ENCODE measurements around the gene BACH1.
A peak's percentile ranks its signal among the peaks of the same experiment; 100 is the strongest.

Gene BACH1

DNA sequence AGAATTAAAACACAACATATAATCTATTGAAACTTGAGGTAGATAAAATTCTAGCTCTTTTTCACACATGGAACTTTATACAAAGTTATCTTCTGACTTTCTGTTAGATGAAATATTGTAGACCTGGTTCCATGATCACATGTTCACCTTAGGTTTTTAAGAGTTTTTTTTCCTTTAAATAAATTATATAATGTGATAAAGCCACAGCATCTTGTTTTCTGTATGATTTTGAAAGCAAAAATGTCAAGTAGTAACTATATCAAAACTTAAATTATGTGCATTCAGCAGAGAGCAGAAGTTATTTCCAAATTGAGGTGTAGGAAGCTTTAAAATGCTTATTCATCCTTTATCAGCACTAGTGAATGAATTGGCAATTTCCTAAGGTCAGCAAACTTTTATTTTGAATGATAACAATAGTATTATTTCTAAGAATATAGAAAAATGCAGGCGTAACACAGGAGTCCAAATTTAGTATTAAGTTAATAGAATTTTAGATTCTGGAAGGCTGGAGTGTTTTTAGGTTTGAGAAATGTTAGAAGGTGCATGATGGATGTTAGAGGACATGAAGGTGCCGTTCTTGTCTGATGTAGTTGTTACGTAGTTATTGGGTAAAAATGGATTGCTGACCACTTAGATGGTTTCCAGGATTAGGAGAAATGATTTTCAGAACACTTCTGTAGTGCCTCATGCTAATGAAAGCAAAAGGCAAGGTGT lies 17.5 kb downstream of the BACH1 start:
- DNase-seq = no peak

DNA sequence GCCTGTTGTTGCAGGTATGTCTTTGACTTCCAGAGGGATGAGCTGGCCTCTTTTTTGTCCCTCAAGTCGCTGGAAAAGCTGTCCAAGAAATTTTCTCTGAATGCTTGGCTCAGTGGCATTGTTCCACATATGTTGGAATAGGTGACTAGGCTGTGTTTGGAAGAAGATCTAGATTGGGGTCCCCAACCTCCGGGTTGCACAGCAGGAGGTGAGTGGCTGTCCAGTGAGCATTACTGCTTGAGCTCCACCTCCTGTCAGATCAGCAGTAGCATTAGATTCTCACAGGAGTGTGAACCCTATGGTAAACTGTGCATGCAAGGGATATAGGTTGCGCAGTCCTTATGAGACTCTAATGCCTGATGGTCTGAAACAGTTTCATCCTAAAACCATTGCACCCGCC lies 18.1 kb downstream of the BACH1 start:
- no peak for DNase-seq

DNA sequence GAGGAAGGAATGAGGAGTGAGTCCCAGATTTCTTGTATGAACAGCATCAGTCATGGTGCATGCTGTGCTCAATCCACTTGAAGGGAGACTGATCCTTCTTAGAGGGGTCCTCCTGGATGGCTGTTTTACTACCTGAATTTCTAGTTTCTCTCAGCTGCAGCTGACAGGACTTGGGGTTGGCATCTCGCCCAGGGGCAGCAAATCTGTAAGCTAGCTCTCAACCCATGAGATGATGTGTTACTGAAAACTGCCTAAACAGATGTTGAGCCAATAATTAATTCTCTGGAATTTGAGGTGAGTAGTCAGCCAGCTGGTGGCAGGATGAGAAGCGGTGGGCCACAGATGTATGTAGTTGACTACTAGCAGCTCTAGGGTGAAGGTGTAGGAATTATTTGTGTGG lies 19.6 kb downstream of the BACH1 start:
- DNase-seq = no peak

DNA sequence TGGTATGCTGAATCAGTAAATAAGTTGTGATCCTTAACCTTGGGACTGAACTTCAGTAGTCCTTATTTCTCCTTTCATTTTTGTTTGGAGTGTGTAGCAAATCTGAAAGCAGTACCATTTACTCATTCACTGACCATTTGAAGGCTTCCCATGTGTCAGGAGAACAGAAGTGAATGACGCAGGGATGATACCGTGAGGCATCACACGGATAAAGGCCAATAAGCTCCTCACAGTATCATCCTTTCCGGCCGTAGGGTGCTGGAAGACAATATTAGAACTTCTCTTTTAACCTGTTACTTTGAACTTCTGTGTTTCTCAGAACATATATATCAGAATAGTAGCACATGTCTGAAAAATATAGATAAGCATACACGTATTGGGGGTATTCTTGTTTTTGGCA lies 21.3 kb downstream of the BACH1 start:
- no peak for DNase-seq

DNA sequence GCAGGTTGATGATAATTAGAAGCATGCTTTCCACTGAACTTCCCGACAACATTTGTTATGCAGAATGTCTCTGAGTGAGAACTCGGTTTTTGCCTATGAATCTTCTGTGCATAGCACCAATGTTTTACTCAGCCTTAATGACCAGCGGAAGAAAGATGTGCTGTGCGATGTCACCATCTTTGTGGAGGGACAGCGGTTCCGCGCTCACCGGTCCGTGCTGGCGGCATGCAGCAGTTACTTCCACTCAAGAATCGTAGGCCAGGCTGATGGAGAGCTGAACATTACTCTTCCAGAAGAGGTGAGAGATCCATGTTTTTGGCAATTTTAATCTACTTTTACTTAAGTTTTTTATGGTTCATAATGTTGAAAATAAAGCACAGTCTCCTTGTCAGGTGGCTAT lies 22.5 kb downstream of the BACH1 start:
- no peak for DNase-seq

DNA sequence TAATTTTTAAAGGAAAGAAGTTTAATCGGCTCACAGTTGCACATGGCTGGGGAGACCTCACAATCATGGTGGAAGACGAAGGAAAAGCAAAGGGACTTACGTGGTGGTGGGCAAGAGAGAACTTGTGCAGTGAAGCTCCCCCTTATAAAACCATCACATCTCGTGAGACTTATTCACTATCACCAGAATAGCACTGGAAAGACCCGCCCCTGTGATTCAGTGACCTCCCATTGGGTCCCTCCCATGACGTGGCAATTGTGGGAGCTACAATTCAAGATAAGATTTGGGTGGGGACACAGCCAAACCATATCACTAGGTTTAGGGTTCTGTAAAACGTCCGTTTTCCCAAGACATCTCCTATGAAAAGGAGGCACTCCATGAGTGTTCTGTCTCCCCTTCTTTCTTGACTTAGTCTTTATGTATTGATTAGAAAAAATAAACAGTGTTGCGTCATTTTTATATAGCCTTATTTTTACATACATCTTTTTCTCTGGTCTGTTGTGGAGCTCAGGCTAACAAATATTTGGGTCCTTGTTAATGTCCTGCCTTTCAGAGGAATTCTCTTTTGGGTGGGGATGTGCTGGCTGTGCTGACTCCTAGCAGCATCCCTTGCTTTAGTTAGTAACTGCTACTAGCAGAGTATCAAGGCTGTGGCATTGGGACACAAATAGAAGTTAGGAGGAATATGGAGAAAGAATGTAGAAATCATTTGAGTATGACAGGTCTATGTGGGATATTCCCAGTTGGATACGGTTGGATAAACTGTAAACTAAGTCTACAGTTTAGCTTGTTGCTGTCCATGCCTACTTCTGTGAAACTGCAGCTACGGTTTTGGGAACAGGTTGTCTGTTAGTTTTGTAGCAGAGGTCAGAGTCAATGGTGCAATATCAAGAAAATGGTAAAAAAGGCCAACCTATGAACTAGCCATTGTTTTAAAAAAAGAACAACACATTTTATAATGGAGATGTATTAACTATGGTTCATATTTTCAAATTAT lies 23.5 kb downstream of the BACH1 start:
- DNase-seq = no peak

DNA sequence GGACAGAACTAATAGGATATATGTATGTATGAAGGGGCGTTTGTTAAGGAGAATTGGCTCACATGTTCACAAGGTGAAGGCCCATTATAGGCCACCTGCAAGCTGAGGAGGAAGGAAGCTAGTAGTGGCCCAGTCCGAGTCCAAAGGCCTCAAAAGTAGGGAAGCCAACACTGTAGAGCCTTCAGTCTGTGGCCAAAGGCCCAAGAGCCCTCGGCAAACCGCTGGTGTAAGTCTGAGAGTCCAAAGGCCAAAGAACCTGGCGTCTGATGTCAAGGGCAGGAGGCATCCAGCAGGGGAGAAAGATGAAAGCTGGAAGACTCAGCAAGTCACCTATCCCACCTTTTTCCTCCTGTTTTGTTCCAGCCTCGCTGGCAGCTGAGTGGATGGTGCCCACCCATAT lies 24.5 kb downstream of the BACH1 start:
- no peak for DNase-seq

DNA sequence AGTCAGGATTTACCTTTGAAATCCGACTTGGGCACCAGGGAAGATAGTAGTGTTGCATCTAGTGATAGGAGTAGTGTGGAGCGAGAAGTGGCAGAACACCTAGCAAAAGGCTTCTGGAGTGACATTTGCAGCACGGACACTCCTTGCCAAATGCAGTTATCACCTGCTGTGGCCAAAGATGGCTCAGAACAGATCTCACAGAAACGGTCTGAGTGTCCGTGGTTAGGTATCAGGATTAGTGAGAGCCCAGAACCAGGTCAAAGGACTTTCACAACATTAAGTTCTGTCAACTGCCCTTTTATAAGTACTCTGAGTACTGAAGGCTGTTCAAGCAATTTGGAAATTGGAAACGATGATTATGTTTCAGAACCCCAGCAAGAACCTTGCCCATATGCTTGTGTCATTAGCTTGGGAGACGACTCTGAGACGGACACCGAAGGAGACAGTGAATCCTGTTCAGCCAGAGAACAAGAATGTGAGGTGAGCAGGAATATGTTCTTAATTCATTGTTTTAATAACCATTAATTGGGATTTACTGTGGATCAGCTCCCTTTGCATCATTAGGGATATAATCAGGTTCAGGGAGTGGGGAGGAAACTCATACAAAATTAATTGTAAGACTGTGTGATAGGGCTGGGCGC lies 28.3 kb downstream of the BACH1 start:
- no peak for DNase-seq

DNA sequence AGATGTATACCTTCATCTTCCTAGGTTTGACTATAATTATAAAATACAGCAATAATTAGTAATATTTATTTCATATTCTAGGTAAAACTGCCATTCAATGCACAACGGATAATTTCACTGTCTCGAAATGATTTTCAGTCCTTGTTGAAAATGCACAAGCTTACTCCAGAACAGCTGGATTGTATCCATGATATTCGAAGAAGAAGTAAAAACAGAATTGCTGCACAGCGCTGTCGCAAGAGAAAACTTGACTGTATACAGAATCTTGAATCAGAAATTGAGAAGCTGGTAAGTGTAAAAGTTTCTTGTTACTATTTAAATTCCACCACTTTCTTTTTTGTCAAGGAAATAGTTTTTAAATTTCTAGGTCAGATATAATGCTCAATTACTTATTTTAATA lies 30.7 kb downstream of the BACH1 start:
- no peak for DNase-seq

DNA sequence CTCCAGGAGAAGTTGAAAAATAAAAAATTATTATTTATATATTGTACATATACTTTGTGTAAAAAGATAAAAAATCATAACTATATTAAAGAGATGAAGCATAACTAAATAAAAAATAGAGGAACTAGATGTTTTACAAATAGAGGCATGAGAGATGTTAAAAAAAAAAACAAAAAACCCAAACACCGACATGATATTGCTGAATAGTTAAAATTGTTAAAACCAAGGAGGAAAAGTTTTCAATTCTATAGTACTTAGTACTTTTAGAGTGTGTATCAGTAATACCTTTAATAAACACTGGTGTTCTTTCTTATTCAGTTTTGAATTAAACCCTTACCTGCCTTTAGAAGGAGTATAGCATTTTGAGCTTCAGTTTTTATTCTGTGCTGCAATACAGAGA lies 32.1 kb downstream of the BACH1 start:
- no peak for DNase-seq

DNA sequence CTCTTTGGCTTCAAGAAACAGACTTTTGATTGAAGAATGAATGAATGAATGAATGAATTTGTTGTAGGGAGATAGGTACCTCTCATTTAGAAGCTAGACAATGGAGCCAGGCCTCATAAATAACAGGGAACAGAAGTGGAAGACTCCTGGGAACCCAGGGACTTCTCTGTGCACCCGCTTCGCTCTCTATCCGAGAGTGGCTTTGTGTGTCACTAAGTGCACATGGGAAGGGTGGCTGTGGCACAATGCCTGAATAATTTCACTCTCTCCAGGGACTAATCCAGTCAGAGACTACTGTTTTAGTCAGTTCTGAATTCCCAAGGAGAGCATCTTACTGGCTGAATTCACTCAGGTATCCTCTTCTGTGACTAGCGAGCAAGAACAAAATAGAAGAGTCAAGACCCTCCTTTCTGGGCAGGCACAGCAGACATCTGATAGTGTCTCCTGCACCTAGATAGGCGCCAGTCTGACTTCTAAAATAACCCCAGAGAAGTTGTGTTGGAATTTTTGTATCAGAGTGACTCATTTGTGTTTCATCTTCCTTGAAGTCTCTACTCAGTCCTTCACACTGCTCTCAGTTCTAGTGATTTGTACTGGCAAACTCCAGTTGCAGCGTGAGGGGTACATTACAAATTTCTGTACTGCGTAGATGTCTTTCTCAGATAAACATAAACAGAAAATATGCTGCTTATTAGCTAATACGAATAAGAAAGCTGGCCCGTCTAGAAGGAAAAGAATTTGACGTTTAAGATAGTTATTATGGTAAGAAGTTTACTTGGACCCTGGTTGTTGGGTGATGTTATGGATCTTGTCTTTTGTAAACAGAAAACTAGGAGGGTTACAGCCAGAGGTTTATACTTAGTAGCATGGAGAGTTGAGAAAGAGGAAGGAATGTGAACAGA lies 34.0 kb downstream of the BACH1 start:
- DNase-seq = no peak

DNA sequence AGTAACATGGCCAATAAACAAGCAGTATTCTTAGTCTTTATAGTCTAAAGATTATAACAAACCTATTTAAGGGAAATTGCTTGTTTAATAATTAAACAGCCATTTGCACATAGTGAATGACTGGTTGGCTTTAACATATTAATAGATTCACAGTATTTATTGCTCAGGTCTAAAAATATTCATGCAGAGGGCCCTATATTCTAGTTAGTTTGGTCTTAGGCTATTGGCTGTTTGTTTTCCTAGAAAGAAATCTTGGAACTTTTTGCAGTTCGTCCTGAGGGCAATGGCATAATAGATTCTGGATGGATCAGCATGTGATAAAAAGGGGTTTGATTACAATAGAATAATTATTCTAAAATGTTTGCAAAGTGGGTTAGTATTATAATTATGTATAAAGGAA lies 34.7 kb downstream of the BACH1 start:
- DNase-seq = no peak

DNA sequence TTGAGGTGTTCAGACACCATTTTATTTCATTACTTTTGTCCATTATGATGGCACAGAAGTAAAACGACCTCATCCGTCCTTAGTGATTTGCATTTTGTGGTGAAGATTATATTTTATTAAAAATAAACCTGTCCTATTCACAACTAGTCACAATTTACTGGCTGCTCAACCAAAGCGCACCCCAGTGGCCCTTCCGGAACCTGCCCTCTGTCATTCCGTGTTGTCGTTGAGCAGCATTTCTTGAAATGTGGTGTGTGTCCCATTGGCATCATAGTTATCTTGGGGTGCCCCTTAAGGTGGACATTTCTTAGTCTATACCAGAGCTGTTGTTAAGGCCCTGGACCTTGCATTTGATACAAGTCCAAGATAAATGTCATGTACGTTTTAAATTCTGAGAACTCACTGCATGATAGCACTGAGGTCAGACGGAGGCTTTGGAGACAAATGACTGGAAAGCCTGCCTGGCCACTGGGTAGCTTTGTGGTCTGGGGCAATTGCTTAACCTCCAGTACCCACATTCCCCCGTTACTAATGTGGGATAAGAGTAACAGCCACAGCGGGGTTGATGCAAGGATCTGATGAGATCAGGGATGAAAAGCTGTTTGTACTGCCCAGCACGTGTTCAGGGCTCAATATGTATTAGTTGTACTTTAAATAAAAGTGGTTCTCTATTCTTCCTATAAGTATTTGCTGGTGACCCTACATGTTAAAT lies 36.2 kb downstream of the BACH1 start:
- no peak for DNase-seq

DNA sequence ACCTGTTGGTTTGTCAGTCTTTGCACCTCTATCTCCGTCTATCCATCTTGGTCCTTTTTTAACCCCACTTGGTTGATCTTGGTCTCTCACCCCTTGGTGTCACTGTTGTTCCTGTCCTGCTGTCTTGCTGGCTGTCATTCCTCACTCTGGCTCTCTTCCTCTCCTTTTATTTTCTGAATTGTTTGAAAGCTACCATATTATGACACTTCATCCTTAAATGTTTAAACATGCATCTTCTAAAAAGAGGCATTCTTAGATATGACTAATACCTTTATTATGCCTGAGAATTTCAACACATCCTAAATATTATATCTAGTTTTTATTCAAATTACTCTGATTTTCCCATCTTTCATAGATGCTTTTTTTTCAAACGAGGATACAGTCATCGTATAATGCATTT lies 37.0 kb downstream of the BACH1 start:
- DNase-seq = no peak

DNA sequence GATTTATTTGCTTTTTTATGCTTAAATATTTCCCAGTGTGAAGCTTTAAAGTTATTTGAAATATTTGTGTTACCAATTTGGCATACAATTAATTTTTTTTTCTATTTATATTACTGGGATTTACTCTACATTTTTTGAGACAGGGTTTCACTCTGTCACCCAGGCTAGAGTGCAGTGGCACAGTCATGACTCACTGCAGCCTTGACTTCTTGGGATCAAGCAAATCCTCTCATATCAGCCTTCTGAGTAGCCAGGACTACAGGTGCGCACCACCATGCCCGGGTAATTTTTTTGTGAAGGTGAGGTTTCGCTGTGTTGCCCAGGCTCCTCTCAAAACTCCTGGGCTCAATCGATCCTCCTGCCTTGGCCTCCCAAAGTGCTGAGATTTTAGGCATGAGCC lies 39.5 kb downstream of the BACH1 start:
- no peak for DNase-seq

DNA sequence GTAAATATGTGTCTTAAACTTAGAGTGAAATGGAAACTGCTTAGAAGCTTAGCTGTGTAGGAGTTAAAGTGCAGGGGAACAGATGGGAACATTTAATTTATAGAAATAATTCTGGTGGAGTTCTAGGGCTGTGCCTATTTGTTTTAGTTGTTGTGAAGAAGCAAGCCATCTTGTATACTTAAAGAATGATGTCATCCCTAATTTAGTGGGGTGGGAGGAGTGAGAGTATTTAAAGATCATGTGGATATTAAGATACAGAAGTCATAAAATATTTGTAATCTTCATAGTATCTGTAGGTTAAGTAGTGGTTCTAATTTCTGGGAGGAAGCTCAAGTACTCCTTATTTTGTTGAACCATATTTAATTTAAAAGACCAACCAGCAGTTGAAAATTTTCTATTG lies 41.5 kb downstream of the BACH1 start:
- DNase-seq = no peak

DNA sequence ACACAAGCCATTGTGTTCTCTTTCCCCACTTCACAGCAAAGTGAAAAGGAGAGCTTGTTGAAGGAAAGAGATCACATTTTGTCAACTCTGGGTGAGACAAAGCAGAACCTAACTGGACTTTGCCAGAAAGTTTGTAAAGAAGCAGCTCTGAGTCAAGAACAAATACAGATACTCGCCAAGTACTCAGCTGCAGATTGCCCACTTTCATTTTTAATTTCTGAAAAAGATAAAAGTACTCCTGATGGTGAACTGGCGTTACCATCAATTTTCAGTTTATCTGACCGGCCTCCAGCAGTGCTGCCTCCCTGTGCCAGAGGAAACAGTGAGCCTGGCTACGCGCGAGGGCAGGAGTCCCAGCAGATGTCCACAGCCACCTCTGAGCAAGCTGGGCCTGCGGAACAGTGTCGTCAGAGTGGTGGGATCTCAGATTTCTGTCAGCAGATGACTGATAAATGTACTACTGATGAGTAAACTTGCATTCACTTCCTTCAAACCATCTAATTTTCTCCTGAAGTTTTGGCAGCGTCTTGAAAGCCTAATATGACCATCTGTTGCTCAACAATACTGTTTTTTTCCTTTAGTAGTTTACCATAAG lies 43.7 kb downstream of the BACH1 start:
- DNase-seq = peak; percentile 82

DNA sequence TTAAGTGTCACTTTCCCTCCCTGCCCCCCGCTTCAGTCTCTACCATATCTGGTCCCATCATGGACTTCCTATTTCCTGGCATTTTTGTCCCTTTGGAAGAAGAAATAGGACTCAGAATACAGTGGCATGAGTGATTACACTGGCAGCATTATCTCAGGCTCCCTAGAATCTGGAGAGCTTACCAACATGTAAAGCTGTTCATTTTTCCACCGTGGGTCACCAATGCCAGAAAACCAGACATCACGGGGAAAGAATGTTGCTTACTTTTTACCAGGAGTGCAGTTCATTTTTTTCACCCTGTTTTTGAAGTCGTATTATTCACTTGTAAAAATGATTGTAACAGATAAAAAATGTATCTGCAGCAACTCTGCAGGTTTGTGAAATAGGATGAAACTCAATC lies 44.8 kb downstream of the BACH1 start:
- DNase-seq = no peak

DNA sequence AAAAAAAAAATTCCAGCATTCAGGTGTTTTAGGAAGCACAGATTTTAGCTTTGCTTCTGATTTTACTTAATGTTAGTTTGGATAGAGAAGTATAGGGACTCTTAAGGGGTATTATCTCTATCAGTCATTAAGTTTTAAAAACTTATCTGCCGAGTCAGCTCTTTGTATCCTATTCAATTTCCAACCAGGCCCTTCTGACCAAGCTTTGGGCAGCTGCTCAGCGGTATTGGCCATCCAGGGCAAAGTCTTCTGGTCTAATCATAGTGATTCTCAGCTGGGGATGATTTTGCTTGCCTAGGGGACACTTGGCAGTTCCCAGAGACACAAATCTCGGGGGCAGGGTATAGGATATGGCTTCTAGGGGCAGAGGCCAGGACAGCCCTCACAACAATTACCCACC lies 47.6 kb downstream of the BACH1 start:
- DNase-seq = no peak

DNA sequence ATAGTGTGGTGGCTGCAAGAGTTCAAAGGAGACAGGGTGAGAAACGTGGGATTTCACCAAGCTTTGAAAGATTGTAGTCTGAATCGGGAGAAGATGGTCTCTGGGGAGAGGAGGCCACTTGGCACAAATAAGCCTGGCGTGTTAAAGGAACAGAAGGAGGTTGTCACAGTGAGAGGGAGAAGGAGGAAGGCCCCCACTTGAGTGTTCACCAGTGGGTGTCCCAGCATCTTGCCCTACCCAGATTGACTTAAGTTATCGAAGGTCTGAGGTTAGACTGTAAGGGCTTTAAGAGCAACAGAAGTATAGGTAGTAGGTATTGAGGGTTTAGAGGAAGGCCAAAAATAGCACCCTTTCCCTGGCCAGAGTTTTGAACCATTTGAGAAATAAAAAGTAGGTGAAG lies 48.0 kb downstream of the BACH1 start:
- DNase-seq = no peak

DNA sequence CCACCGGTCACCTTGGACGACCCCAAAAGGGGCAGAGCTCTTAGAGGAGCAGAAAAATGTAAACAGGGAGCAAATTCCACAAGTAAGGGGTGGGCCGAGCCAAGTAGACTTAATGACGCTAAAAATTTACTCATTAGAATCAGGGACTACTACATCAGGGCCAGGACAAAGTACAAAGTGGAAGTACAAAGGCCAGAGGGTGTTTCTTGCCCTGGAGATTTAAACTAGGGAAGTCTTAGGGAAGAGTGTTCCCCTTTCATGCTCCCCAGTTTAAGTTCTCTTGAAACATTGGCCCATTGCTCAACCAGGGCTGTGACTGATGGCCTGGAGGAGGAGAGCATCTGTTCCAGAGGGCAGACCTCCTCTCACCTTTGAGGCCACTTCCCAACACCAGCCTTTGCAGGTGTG lies 48.6 kb downstream of the BACH1 start:
- no peak for DNase-seq

DNA sequence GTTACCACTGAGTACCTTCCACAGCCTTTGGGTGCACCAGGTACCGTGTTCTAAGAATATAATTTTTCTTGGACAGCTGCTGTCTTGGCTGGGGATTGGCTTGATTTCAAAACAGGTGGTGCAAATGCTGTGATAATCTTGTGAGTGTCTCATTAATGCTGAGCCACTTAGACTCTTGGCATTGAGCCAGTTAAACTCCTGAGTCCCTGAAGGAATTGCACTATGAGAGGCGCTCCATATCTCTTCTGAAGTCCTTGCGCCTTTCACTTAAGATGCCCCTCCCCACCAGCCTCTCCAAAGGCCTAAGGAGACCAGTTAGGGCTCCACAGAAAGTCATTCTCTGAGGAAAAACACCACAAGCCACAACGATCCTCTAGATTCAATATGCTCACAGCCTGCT lies 51.0 kb downstream of the BACH1 start:
- no peak for DNase-seq

Data from activated CD8-positive, alpha-beta memory T cell treated with anti-CD3 and anti-CD28 coated beads, Interleukin-2, amount 50 U/mL, for 48 hours (primary cell).